ENCODE measurements around the gene GPD1L.
A peak's percentile ranks its signal among the peaks of the same experiment; 100 is the strongest.

- TF ChIP-seq CTCF (IDR thresholded peaks at IDR 0.05) (peak; percentile 65 to 78 (median 67)), POLR2A (IDR thresholded peaks at IDR 0.05) (no peak), POLR2AphosphoS5 (IDR thresholded peaks at IDR 0.05) (no peak)
Measured at GRCh38 chr3:32177702-32178198, 71.3 kb downstream of the GPD1L start.
